Measurements from ENCODE around the gene STK32C.

DNA sequence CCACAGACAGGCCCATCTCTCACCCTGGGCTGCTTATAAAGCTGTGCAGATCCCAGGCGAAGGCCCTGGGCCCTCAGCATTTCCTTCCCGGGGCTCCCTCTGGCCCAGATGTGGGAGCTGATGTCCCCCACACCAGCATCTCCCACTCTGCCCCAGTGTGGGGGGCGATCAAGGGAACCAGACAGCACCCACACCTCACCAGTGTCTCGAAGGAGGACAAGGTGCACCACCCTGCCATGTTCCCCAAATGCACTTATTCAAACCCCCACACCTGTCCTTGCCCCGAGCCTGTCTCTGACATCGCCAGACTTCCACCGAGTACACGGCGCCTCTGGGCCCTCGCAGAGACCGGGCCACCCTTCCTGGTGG, 101.4 kb downstream of the STK32C start:
- TF ChIP-seq ESRRG (CRISPR knock-in tag; IDR thresholded peaks at IDR 0.05) (no peak), ARNTL (CRISPR knock-in tag; IDR thresholded peaks at IDR 0.05; ENCODE audit: borderline replicate concordance, low read depth) (no peak), ZNF565 (CRISPR knock-in tag; conservative IDR thresholded peaks at IDR 0.05; ENCODE audit: low read depth) (no peak), OSR1 (CRISPR knock-in tag; IDR thresholded peaks at IDR 0.05) (no peak), ZFP3 (CRISPR knock-in tag; IDR thresholded peaks at IDR 0.05) (no peak), RARB (CRISPR knock-in tag; IDR thresholded peaks at IDR 0.05) (no peak), SNAI2 (CRISPR knock-in tag; IDR thresholded peaks at IDR 0.05) (no peak)
- TF ChIP-seq, protein P1, sequence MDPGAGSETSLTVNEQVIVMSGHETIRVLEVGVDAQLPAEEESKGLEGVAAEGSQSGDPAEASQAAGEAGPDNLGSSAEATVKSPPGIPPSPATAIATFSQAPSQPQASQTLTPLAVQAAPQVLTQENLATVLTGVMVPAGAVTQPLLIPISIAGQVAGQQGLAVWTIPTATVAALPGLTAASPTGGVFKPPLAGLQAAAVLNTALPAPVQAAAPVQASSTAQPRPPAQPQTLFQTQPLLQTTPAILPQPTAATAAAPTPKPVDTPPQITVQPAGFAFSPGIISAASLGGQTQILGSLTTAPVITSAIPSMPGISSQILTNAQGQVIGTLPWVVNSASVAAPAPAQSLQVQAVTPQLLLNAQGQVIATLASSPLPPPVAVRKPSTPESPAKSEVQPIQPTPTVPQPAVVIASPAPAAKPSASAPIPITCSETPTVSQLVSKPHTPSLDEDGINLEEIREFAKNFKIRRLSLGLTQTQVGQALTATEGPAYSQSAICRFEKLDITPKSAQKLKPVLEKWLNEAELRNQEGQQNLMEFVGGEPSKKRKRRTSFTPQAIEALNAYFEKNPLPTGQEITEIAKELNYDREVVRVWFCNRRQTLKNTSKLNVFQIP (CRISPR knock-in tag; IDR thresholded peaks at IDR 0.05; ENCODE audit: borderline replicate concordance, low read depth), result no peak
- TF ChIP-seq, protein P2, sequence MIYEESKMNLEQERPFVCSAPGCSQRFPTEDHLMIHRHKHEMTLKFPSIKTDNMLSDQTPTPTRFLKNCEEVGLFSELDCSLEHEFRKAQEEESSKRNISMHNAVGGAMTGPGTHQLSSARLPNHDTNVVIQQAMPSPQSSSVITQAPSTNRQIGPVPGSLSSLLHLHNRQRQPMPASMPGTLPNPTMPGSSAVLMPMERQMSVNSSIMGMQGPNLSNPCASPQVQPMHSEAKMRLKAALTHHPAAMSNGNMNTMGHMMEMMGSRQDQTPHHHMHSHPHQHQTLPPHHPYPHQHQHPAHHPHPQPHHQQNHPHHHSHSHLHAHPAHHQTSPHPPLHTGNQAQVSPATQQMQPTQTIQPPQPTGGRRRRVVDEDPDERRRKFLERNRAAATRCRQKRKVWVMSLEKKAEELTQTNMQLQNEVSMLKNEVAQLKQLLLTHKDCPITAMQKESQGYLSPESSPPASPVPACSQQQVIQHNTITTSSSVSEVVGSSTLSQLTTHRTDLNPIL (CRISPR knock-in tag; IDR thresholded peaks at IDR 0.05; ENCODE audit: low read depth), result no peak
- TF ChIP-seq, protein P3, sequence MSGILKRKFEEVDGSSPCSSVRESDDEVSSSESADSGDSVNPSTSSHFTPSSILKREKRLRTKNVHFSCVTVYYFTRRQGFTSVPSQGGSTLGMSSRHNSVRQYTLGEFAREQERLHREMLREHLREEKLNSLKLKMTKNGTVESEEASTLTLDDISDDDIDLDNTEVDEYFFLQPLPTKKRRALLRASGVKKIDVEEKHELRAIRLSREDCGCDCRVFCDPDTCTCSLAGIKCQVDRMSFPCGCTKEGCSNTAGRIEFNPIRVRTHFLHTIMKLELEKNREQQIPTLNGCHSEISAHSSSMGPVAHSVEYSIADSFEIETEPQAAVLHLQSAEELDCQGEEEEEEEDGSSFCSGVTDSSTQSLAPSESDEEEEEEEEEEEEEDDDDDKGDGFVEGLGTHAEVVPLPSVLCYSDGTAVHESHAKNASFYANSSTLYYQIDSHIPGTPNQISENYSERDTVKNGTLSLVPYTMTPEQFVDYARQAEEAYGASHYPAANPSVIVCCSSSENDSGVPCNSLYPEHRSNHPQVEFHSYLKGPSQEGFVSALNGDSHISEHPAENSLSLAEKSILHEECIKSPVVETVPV (CRISPR knock-in tag; IDR thresholded peaks at IDR 0.05), result no peak

Measured in SK-N-SH treated with all-trans-retinoic acid at 6 μM for 48 hours (cell line).